Stomach smooth muscle (tissue), 2 donors: ENCODE results near the gene INVS.
"Not testable (repeated sequence)": the region's sequence is repeated elsewhere in the genome, so short reads cannot be mapped to it uniquely, and the experiment has no call there.

ENCODE experiments used
- H3K27ac ChIP-seq: one replicate; pipeline ENCODE4 v1.7.0; 2013; ENCODE audit warnings: mild to moderate bottlenecking, low read length, inconsistent platforms
- H3K27me3 ChIP-seq, 2 donors: one replicate each; pipeline ENCODE4 v1.7.0; 2013; ENCODE audit warnings: low read length in 2 of 2; ENCODE audit not compliant: insufficient read depth in 2 of 2, control insufficient read depth in 1 of 2
- H3K36me3 ChIP-seq, 2 donors: one replicate each; pipeline ENCODE4 v1.7.0; 2013; ENCODE audit warnings: low read length in 2 of 2; ENCODE audit not compliant: control insufficient read depth in 2 of 2, insufficient read depth in 2 of 2
- H3K4me1 ChIP-seq: one replicate; pipeline ENCODE4 v1.7.0; 2013; ENCODE audit warnings: low read length; ENCODE audit not compliant: control insufficient read depth, insufficient read depth
- H3K4me3 ChIP-seq, 2 donors: one replicate each; pipeline ENCODE4 v1.7.0; 2013; ENCODE audit warnings: low read length in 2 of 2
- H3K9ac ChIP-seq, 2 donors: one replicate each; pipeline ENCODE4 v1.7.0; 2013; ENCODE audit warnings: low read length in 2 of 2, mild to moderate bottlenecking in 1 of 2
- H3K9me3 ChIP-seq, 2 donors: one replicate each; pipeline ENCODE4 v1.7.0; 2013; ENCODE audit warnings: low read length in 2 of 2; ENCODE audit not compliant: control insufficient read depth in 2 of 2
- donor health status: healthy.
- donor health status: Pancreatic carcinoma.

Gene INVS

GRCh38 chr9:100067990-100068389 is 31.1 kb upstream of the INVS start:
- H3K36me3 ChIP-seq, H3K4me1 ChIP-seq, H3K9ac ChIP-seq, H3K9me3 ChIP-seq, H3K4me3 ChIP-seq, H3K27me3 ChIP-seq, H3K27ac ChIP-seq: not testable (repeated sequence)

GRCh38 chr9:100069068-100069467 is 30.0 kb upstream of the INVS start:
- not testable (repeated sequence) for H3K9me3 ChIP-seq, H3K4me3 ChIP-seq, H3K36me3 ChIP-seq, H3K4me1 ChIP-seq, H3K27ac ChIP-seq, H3K27me3 ChIP-seq, H3K9ac ChIP-seq

- no peaks in the 10 kb centered on the region for H3K4me1 ChIP-seq
- H3K9me3 ChIP-seq: no peaks in the 10 kb centered on the region
- no peaks in the 10 kb centered on the region for H3K27me3 ChIP-seq
- H3K4me3 ChIP-seq: no peak overlapping the region
- H3K9ac ChIP-seq: no peak overlapping the region
- H3K36me3 ChIP-seq: no peaks in the 10 kb centered on the region
- no peak overlapping the region for H3K27ac ChIP-seq
These were observed 28.7 kb upstream of the INVS start for GRCh38 chr9:100070104-100071041.

GRCh38 chr9:100071271-100071670 is 27.8 kb upstream of the INVS start:
- no peaks in the 10 kb centered on the region for H3K9me3 ChIP-seq
- H3K9ac ChIP-seq: no peak overlapping the region
- no peaks in the 10 kb centered on the region for H3K4me1 ChIP-seq
- H3K36me3 ChIP-seq: no peaks in the 10 kb centered on the region
- no peak overlapping the region for H3K27ac ChIP-seq
- H3K4me3 ChIP-seq: no peak overlapping the region
- H3K27me3 ChIP-seq: no peaks in the 10 kb centered on the region

- Histone ChIP-seq H3K9me3 (no peaks in the 10 kb centered on the region), H3K4me3 (no peak overlapping the region), H3K4me1 (no peaks in the 10 kb centered on the region), H3K27ac (no peak overlapping the region), H3K9ac (no peak overlapping the region), H3K36me3 (no peaks in the 10 kb centered on the region), H3K27me3 (no peaks in the 10 kb centered on the region)
These were observed 26.2 kb upstream of the INVS start for GRCh38 chr9:100072805-100073204.

- Histone ChIP-seq H3K9ac (no peak overlapping the region), H3K9me3 (no peaks in the 10 kb centered on the region), H3K27ac (no peak overlapping the region), H3K4me3 (no peak overlapping the region), H3K36me3 (no peaks in the 10 kb centered on the region), H3K27me3 (no peaks in the 10 kb centered on the region), H3K4me1 (no peaks in the 10 kb centered on the region)
These were observed 24.9 kb upstream of the INVS start for GRCh38 chr9:100074093-100074492.

- Histone ChIP-seq H3K9ac (no peak overlapping the region), H3K4me1 (no peaks in the 10 kb centered on the region), H3K9me3 (no peaks in the 10 kb centered on the region), H3K27me3 (no peaks in the 10 kb centered on the region), H3K27ac (no peak overlapping the region), H3K4me3 (no peak overlapping the region), H3K36me3 (no peaks in the 10 kb centered on the region)
These were observed 24.1 kb upstream of the INVS start for GRCh38 chr9:100074989-100075388.

GRCh38 chr9:100076256-100076655 is 22.8 kb upstream of the INVS start:
- H3K4me3 ChIP-seq, H3K36me3 ChIP-seq, H3K9me3 ChIP-seq, H3K27me3 ChIP-seq, H3K4me1 ChIP-seq, H3K9ac ChIP-seq, H3K27ac ChIP-seq: not testable (repeated sequence)

- no peaks in the 10 kb centered on the region for H3K4me1 ChIP-seq
- no peaks in the 10 kb centered on the region for H3K36me3 ChIP-seq
- H3K27ac ChIP-seq: no peak overlapping the region
- no peaks in the 10 kb centered on the region for H3K9me3 ChIP-seq
- H3K4me3 ChIP-seq: no peak overlapping the region
- H3K9ac ChIP-seq: no peak overlapping the region
- no peaks in the 10 kb centered on the region for H3K27me3 ChIP-seq
These were observed 16.3 kb upstream of the INVS start for GRCh38 chr9:100082782-100083181.

GRCh38 chr9:100083448-100084127 is 15.5 kb upstream of the INVS start:
- no peak overlapping the region for H3K9ac ChIP-seq
- no peak overlapping the region for H3K4me3 ChIP-seq
- no peaks in the 10 kb centered on the region for H3K9me3 ChIP-seq
- no peaks in the 10 kb centered on the region for H3K36me3 ChIP-seq
- no peaks in the 10 kb centered on the region for H3K4me1 ChIP-seq
- no peak overlapping the region for H3K27ac ChIP-seq
- no peaks in the 10 kb centered on the region for H3K27me3 ChIP-seq

- Histone ChIP-seq H3K4me3 (no peak overlapping the region), H3K9ac (no peak overlapping the region), H3K36me3 (no peaks in the 10 kb centered on the region), H3K9me3 (no peaks in the 10 kb centered on the region), H3K27me3 (no peaks in the 10 kb centered on the region), H3K27ac (no peak overlapping the region), H3K4me1 (no peaks in the 10 kb centered on the region)
These were observed 15.0 kb upstream of the INVS start for GRCh38 chr9:100084128-100084453.
